ENCODE measurements around the gene MGAT3. TPM values are rescaled to one million over a fixed set of nuclear protein-coding genes. Genes with fewer than 3 reads are reported as not detected.

The MGAT3 gene
- total and polyA plus RNA-seq, 9 of the 15 experiments (the other 6 are each of a cell fraction or from before 2014, with no cell fraction given), result 0.10 to 11.5 (median 4.6) TPM

GRCh38 chr22:39502109-39502788 is 45.4 kb downstream of the MGAT3 start, which contains the start of gene MIEF1 (continued):
- no peak for TF ChIP-seq ZNF407 (IDR thresholded peaks at IDR 0.05; ENCODE audit: low read depth)
- TF ChIP-seq, protein P1, sequence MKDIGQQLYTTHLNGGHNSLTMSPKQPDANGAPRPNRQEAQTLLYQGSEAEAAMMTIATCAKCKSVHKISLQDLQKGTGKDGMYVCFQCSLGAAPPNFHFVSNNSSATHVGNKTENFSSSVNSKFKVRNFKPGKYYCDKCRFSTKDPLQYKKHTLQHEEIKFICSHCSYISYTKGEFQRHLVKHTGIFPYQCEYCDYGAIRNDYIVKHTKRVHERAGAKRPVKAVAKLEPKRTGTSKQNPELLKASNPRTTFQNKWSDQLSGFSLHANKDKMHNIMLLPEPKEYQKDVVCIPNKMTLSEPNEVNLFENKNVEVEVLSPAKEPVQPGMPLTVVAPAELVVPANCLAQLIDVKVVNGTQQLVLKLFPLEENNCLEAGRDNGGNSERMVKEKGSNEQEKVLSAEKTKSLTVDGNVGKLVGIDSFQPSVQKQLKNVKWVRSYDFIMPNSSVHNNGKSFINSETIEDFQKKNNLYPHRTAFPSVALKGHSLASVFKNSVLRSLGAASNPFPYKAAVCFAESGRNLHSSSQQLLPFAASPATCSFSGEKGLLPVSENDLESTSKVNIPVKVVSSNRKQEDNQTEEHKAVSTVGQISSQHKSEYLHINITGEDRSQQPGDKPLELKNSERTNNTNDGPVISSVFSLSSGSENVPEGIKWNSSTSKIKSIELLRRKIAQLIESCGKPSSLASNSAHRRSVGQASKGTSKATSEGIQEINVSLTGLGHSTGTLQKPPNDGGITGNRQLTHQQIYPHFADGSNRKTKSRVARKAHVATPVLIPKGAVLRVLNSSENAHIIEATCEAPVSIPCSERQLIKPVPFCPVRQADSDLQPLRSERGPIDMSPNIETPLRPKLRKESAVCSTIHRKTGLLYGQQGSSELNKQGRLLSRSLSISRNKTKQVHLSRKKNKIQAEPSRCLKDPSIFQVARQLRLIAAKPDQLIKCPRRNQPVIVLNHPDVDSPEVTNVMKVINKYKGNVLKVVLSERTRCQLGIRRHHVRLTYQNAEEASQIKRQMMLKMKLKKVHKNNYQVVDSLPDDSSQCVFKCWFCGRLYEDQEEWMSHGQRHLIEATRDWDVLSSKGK (CRISPR knock-in tag; IDR thresholded peaks at IDR 0.05), result no peak
- no peak for TF ChIP-seq DNMT1 (IDR thresholded peaks at IDR 0.05)
- TF ChIP-seq DACH1 (IDR thresholded peaks at IDR 0.05; ENCODE audit: partially characterized antibody), result no peak
- no peak for TF ChIP-seq KLF6 (CRISPR knock-in tag; IDR thresholded peaks at IDR 0.05; ENCODE audit: borderline replicate concordance)
- no peak for TF ChIP-seq FOXM1 (IDR thresholded peaks at IDR 0.05; ENCODE audit: low read depth)
- TF ChIP-seq FOXM1 (CRISPR knock-in tag; IDR thresholded peaks at IDR 0.05; ENCODE audit: low read depth), result no peak
- TF ChIP-seq OTX1 (CRISPR knock-in tag; IDR thresholded peaks at IDR 0.05), result no peak
- no peak for TF ChIP-seq ZNF134 (CRISPR knock-in tag; conservative IDR thresholded peaks at IDR 0.05)
- TF ChIP-seq, protein P2, sequence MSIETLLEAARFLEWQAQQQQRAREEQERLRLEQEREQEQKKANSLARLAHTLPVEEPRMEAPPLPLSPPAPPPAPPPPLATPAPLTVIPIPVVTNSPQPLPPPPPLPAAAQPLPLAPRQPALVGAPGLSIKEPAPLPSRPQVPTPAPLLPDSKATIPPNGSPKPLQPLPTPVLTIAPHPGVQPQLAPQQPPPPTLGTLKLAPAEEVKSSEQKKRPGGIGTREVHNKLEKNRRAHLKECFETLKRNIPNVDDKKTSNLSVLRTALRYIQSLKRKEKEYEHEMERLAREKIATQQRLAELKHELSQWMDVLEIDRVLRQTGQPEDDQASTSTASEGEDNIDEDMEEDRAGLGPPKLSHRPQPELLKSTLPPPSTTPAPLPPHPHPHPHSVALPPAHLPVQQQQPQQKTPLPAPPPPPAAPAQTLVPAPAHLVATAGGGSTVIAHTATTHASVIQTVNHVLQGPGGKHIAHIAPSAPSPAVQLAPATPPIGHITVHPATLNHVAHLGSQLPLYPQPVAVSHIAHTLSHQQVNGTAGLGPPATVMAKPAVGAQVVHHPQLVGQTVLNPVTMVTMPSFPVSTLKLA (conservative IDR thresholded peaks at IDR 0.05), result peak; percentile 88 to 94
- TF ChIP-seq, protein P3, sequence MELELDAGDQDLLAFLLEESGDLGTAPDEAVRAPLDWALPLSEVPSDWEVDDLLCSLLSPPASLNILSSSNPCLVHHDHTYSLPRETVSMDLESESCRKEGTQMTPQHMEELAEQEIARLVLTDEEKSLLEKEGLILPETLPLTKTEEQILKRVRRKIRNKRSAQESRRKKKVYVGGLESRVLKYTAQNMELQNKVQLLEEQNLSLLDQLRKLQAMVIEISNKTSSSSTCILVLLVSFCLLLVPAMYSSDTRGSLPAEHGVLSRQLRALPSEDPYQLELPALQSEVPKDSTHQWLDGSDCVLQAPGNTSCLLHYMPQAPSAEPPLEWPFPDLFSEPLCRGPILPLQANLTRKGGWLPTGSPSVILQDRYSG (tag; conservative IDR thresholded peaks at IDR 0.05; ENCODE audit: low read depth), result no peak
- TF ChIP-seq RHOXF2B (CRISPR knock-in tag; conservative IDR thresholded peaks at IDR 0.05), result no peak
- no peak for TF ChIP-seq RFX5 (IDR thresholded peaks at IDR 0.05; ENCODE audit: low read depth, low read length)
- peak; percentile 47; the same call in 1 of the 2 replicates for TF ChIP-seq MBD2 (IDR thresholded peaks at IDR 0.05; ENCODE audit: borderline replicate concordance, low read depth)
